ACC112 (cell line): ENCODE measurements around the gene IMPDH2.

Source experiments
- H2AFZ ChIP-seq: fragments of 200-600 bp; sonication (generic); one replicate; pipeline ENCODE4 v1.6.0; 2017; ENCODE audit warnings: antibody characterized with exemption, low read length; ENCODE audit not compliant: unreplicated experiment
- H3K27ac ChIP-seq: fragments of 200-600 bp; sonication (generic); 2 replicates; pipeline ENCODE4 v1.5.1; 2014; ENCODE audit warnings: low read depth, mild to moderate bottlenecking, antibody characterized with exemption, low read length, moderate library complexity
- H3K27me3 ChIP-seq: fragments of 200-600 bp; sonication (generic); 2 replicates; pipeline ENCODE4 v1.6.1; 2014; ENCODE audit warnings: mild to moderate bottlenecking, antibody characterized with exemption, low read length, moderate library complexity, mixed read lengths; ENCODE audit not compliant: insufficient read depth
- H3K36me3 ChIP-seq: fragments of 200-600 bp; sonication (generic); 2 replicates; pipeline ENCODE4 v1.6.1; 2016; ENCODE audit warnings: mild to moderate bottlenecking, antibody characterized with exemption, low read length, moderate library complexity, mixed read lengths; ENCODE audit not compliant: insufficient read depth
- H3K4me1 ChIP-seq: fragments of 200-600 bp; sonication (generic); one replicate; pipeline ENCODE4 v1.6.1; 2016; ENCODE audit warnings: low read length, mixed read lengths; ENCODE audit not compliant: insufficient read depth, unreplicated experiment, control insufficient read depth
- H3K4me3 ChIP-seq: fragments of 200-600 bp; sonication (generic); 2 replicates; pipeline ENCODE4 v1.5.1; 2014; ENCODE audit warnings: mild to moderate bottlenecking, low read depth, low read length
- H3K79me2 ChIP-seq: fragments of 200-600 bp; sonication (generic); one replicate; pipeline ENCODE4 v1.6.0; 2016; ENCODE audit warnings: low read length; ENCODE audit not compliant: control insufficient read depth, unreplicated experiment, insufficient read depth

The IMPDH2 gene

GRCh38 chr3:49028673-49029562 lies at the start of gene IMPDH2:
TSS of gene IMPDH2 (minus strand) at chr3:49029398. CDS start at chr3:49029350, 48 bp downstream.
- H3K27ac ChIP-seq: peak within 1 kb of the TSS; percentile 49
- H3K79me2 ChIP-seq: peaks cover 29% of the 10 kb centered on the region
- peak within 1 kb of the TSS; percentile 92 for H3K4me3 ChIP-seq
- H2AFZ ChIP-seq: peak within 1 kb of the TSS; percentile 16
- H3K4me1 ChIP-seq: peaks cover 53% of the 10 kb centered on the region
- H3K36me3 ChIP-seq: peaks cover 39% of the 10 kb centered on the region
- H3K27me3 ChIP-seq: no peaks in the 10 kb centered on the region

GRCh38 chr3:49076646-49077045 lies 47.4 kb upstream of the IMPDH2 start:
- Histone ChIP-seq H3K79me2 (peaks cover 36% of the 10 kb centered on the region), H3K27ac (no peak overlapping the region), H3K36me3 (peaks cover 12% of the 10 kb centered on the region), H3K4me1 (no peaks in the 10 kb centered on the region), H2AFZ (no peak overlapping the region), H3K27me3 (no peaks in the 10 kb centered on the region), H3K4me3 (no peak overlapping the region)

GRCh38 chr3:49076116-49076515 lies 46.9 kb upstream of the IMPDH2 start:
- Histone ChIP-seq H3K79me2 (peaks cover 35% of the 10 kb centered on the region), H3K4me1 (no peaks in the 10 kb centered on the region), H2AFZ (no peak overlapping the region), H3K4me3 (no peak overlapping the region), H3K27ac (no peak overlapping the region), H3K36me3 (peaks cover 16% of the 10 kb centered on the region), H3K27me3 (no peaks in the 10 kb centered on the region)

DNA sequence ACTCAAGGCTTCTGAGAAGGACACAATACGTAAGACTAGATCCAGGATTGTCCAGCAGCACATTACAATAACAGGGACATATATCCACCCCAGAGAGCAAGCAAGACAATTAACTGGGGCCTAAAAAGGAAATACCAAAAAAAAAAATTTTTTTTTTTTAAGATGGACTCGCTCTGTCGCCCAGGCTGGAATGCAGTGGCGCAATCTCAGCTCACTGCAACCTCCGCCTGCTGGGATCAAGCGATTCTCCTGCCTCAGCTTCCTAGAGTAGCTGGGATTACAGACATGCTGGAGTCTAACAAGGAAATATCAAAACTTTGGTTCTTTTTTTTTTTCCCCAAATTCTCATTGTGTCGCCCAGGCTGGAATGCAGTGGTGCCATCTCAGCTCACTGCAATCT lies 28.8 kb upstream of the IMPDH2 start:
- H3K4me1 ChIP-seq: peaks cover 17% of the 10 kb centered on the region
- peaks cover 28% of the 10 kb centered on the region for H3K36me3 ChIP-seq
- no peaks in the 10 kb centered on the region for H3K27me3 ChIP-seq
- H3K27ac ChIP-seq: no peak overlapping the region
- H3K4me3 ChIP-seq: no peak overlapping the region
- no peak overlapping the region for H2AFZ ChIP-seq
- H3K79me2 ChIP-seq: peaks cover 7% of the 10 kb centered on the region

- no peaks in the 10 kb centered on the region for H3K27me3 ChIP-seq
- peaks cover 17% of the 10 kb centered on the region for H3K4me1 ChIP-seq
- peaks cover 7% of the 10 kb centered on the region for H3K79me2 ChIP-seq
- no peak overlapping the region for H2AFZ ChIP-seq
- peaks cover 32% of the 10 kb centered on the region for H3K36me3 ChIP-seq
- H3K4me3 ChIP-seq: no peak overlapping the region
- H3K27ac ChIP-seq: no peak overlapping the region
These were observed 28.1 kb upstream of the IMPDH2 start for GRCh38 chr3:49057268-49057667.

GRCh38 chr3:49054344-49054862 lies 25.2 kb upstream of the IMPDH2 start:
- H2AFZ ChIP-seq: no peak overlapping the region
- peaks cover 17% of the 10 kb centered on the region for H3K4me1 ChIP-seq
- H3K27me3 ChIP-seq: no peaks in the 10 kb centered on the region
- H3K27ac ChIP-seq: no peak overlapping the region
- H3K4me3 ChIP-seq: no peak overlapping the region
- H3K79me2 ChIP-seq: peaks cover 14% of the 10 kb centered on the region
- peaks cover 38% of the 10 kb centered on the region for H3K36me3 ChIP-seq

GRCh38 chr3:49053543-49053942 lies 24.3 kb upstream of the IMPDH2 start:
- H3K79me2 ChIP-seq: peaks cover 16% of the 10 kb centered on the region

GRCh38 chr3:49035281-49035680 lies 6.1 kb upstream of the IMPDH2 start:
- H2AFZ ChIP-seq: no peak overlapping the region
- no peak overlapping the region for H3K4me3 ChIP-seq
- no peaks in the 10 kb centered on the region for H3K27me3 ChIP-seq
- no peaks in the 10 kb centered on the region for H3K79me2 ChIP-seq
- peaks cover 13% of the 10 kb centered on the region for H3K4me1 ChIP-seq
- H3K27ac ChIP-seq: no peak overlapping the region
- peaks cover 8% of the 10 kb centered on the region for H3K36me3 ChIP-seq

More at GRCh38 chr3:49053543-49053942, 24.3 kb upstream of the IMPDH2 start:
- H3K4me1 ChIP-seq: peaks cover 17% of the 10 kb centered on the region
- no peak overlapping the region for H2AFZ ChIP-seq
- H3K36me3 ChIP-seq: peaks cover 38% of the 10 kb centered on the region
- H3K4me3 ChIP-seq: no peak overlapping the region
- no peaks in the 10 kb centered on the region for H3K27me3 ChIP-seq
- H3K27ac ChIP-seq: no peak overlapping the region

DNA sequence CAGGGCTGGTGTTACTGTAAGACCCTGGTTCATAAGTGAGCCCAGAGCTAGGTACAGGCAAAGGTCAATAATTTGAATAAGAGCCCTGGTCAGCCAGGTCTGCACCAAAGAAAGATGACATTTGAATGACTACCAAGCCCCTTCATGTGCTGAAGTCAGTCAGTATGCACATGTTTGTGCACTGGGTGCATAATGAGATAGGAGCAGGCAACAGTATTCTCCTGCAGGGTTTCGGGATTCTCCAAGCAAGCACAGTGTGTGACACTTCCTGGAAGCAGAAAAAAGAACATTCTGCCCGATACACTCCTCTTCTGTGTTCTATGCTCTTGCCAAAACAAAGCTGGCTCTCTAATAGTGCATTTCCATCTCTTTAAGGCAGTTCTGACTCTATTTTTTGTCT lies 5.5 kb upstream of the IMPDH2 start:
- no peak overlapping the region for H2AFZ ChIP-seq
- H3K27ac ChIP-seq: no peak overlapping the region
- peaks cover 8% of the 10 kb centered on the region for H3K36me3 ChIP-seq

GRCh38 chr3:49032646-49033304 lies 3.6 kb upstream of the IMPDH2 start:
- Histone ChIP-seq H3K4me1 (peaks cover 22% of the 10 kb centered on the region), H3K36me3 (peaks cover 10% of the 10 kb centered on the region), H3K4me3 (no peak overlapping the region), H3K27ac (no peak overlapping the region), H3K79me2 (peaks cover 14% of the 10 kb centered on the region), H3K27me3 (no peaks in the 10 kb centered on the region), H2AFZ (no peak overlapping the region)

More for the DNA sequence above, 5.5 kb upstream of the IMPDH2 start:
- H3K4me3 ChIP-seq: no peak overlapping the region
- H3K27me3 ChIP-seq: no peaks in the 10 kb centered on the region
- no peaks in the 10 kb centered on the region for H3K79me2 ChIP-seq
- H3K4me1 ChIP-seq: peaks cover 13% of the 10 kb centered on the region
